IMR-90 (cell line): Measurements from ENCODE around the gene ABLIM3. TPM values are rescaled to one million over a fixed set of nuclear protein-coding genes. Genes with fewer than 3 reads are reported as not detected.

Experiments
- ATAC-seq: fragments of 200-7000 bp; cut with Tn5 transposase; 2 replicates; pipeline ENCODE4 v1.9.1; 2020; ENCODE audit warnings: low read depth, mild to moderate bottlenecking, moderate library complexity
- BruUV-seq: library from RNA; stranded (reverse); fragments of 400-500 nt; replicated peaks from 2 replicates; lab custom pipeline; 2021; lab: Mats Ljungman, UMichigan
- CTCF ChIA-PET: fragments of 300-600 bp; formaldehyde crosslinking; extraction: SDS; loops from one replicate; lab custom pipeline; 2021; ENCODE audit warnings: antibody characterized with exemption; lab: Yijun Ruan, JAX
- POLR2A ChIA-PET: fragments of 300-600 bp; sonication (Branson Sonifier 250); formaldehyde crosslinking; loops from one replicate; lab custom pipeline; 2022; ENCODE audit warnings: antibody characterized with exemption; ENCODE audit not compliant: unreplicated experiment; lab: Charles Lee
- DNase-seq: peaks from one replicate; pipeline ENCODE4 v3.0.0; 2013
- H2AFZ ChIP-seq: replicated peaks from 2 replicates; pipeline ENCODE3; 2013; ENCODE audit warnings: low read length, mild to moderate bottlenecking; ENCODE audit not compliant: poor library complexity
- H2AK5ac ChIP-seq: 2 replicates; pipeline ENCODE4 v1.6.1; 2013; ENCODE audit warnings: low read depth, low read length, inconsistent platforms
- H2AK9ac ChIP-seq: replicated peaks from 2 replicates; pipeline ENCODE3; 2013; ENCODE audit warnings: mild to moderate bottlenecking, low read depth, low read length, moderate library complexity; ENCODE audit not compliant: poor library complexity
- H2BK120ac ChIP-seq: 2 replicates; pipeline ENCODE4 v1.6.1; 2013; ENCODE audit warnings: low read depth, low read length, inconsistent platforms
- H2BK15ac ChIP-seq: 3 replicates; pipeline ENCODE4 v1.6.1; 2013; ENCODE audit warnings: low read depth, low read length, inconsistent platforms
- H2BK20ac ChIP-seq: 2 replicates; pipeline ENCODE4 v1.6.1; 2013; ENCODE audit warnings: low read depth, mild to moderate bottlenecking, inconsistent platforms, low read length, moderate library complexity
- H2BK5ac ChIP-seq: 2 replicates; pipeline ENCODE4 v1.6.1; 2013; ENCODE audit warnings: mild to moderate bottlenecking, low read depth, low read length, inconsistent platforms; ENCODE audit not compliant: poor library complexity, severe bottlenecking
- H3K14ac ChIP-seq: replicated peaks from 2 replicates; pipeline ENCODE4 v1.6.1; 2013; ENCODE audit warnings: low read depth, low read length, inconsistent platforms
- H3K18ac ChIP-seq: 2 replicates; pipeline ENCODE4 v1.6.1; 2013; ENCODE audit warnings: low read depth, low read length, control low read depth
- H3K23ac ChIP-seq: 2 replicates; pipeline ENCODE4 v1.6.1; 2013; ENCODE audit warnings: low read depth, low read length, inconsistent platforms
- H3K27ac ChIP-seq: 2 replicates; pipeline ENCODE4 v1.5.1; 2013; ENCODE audit warnings: mild to moderate bottlenecking, control low read depth, low read length; ENCODE audit not compliant: insufficient read depth
- H3K27me3 ChIP-seq: 2 replicates; pipeline ENCODE4 v1.6.1; 2013; ENCODE audit warnings: low read length; ENCODE audit not compliant: control insufficient read depth, insufficient read depth
- H3K36me3 ChIP-seq: 2 replicates; pipeline ENCODE4 v1.6.1; 2013; ENCODE audit warnings: low read length, mixed read lengths; ENCODE audit not compliant: control insufficient read depth, insufficient read depth
- H3K4ac ChIP-seq: 2 replicates; pipeline ENCODE4 v1.6.1; 2013; ENCODE audit warnings: low read depth, low read length, inconsistent platforms
- H3K4me1 ChIP-seq: 2 replicates; pipeline ENCODE4 v1.6.1; 2013; ENCODE audit warnings: low read length, mixed read lengths; ENCODE audit not compliant: control insufficient read depth, insufficient read depth
- H3K4me2 ChIP-seq: 2 replicates; pipeline ENCODE4 v1.6.1; 2013; ENCODE audit warnings: low read depth, mild to moderate bottlenecking, control low read depth, low read length, moderate library complexity
- H3K4me3 ChIP-seq: 2 replicates; pipeline ENCODE4 v1.5.1; 2013; ENCODE audit warnings: low read depth, mild to moderate bottlenecking, control low read depth, low read length, moderate library complexity; ENCODE audit not compliant: insufficient read depth
- H3K56ac ChIP-seq: 2 replicates; pipeline ENCODE4 v1.6.1; 2013; ENCODE audit warnings: low read length, inconsistent platforms; ENCODE audit not compliant: insufficient read depth; ENCODE audit errors: extremely low read depth
- H3K79me1 ChIP-seq, 2 experiments: 2 replicates each; pipeline ENCODE4 v1.6.1; 2013; ENCODE audit warnings: low read length in 2 of 2, inconsistent platforms in 1 of 2, low read depth in 1 of 2
- H3K9ac ChIP-seq: 2 replicates; pipeline ENCODE4 v1.6.1; 2013; ENCODE audit warnings: low read depth, low read length, control low read depth
- H3K9me1 ChIP-seq: 2 replicates; pipeline ENCODE4 v1.6.1; 2013; ENCODE audit warnings: low read length, inconsistent platforms; ENCODE audit not compliant: insufficient read depth
- H3K9me3 ChIP-seq: 2 replicates; pipeline ENCODE4 v1.6.1; 2013; ENCODE audit warnings: low read length; ENCODE audit not compliant: control insufficient read depth, insufficient read depth
- H4K20me1 ChIP-seq: 2 replicates; pipeline ENCODE4 v1.6.1; 2013; ENCODE audit warnings: low read length, inconsistent platforms; ENCODE audit not compliant: insufficient read depth
- H4K5ac ChIP-seq: 2 replicates; pipeline ENCODE4 v1.6.1; 2013; ENCODE audit warnings: mild to moderate bottlenecking, low read depth, low read length, control low read depth
- H4K8ac ChIP-seq, 2 experiments: 2 replicates each; pipeline ENCODE4 v1.6.1; 2013; ENCODE audit warnings: low read depth in 2 of 2, low read length in 2 of 2, control low read depth in 1 of 2, inconsistent platforms in 1 of 2
- H4K91ac ChIP-seq: 2 replicates; pipeline ENCODE4 v1.6.1; 2013; ENCODE audit warnings: low read depth, low read length, inconsistent platforms; ENCODE audit not compliant: insufficient read depth
- BHLHE40 ChIP-seq: fragments of 150-350 bp; IDR thresholded peaks from 2 replicates; pipeline ENCODE4 v1.6.1; 2016; ENCODE audit warnings: mild to moderate bottlenecking, low read depth, low read length
- CEBPB ChIP-seq: IDR thresholded peaks from 2 replicates; pipeline ENCODE4 v1.6.1; 2012; ENCODE audit warnings: low read depth, low read length, improper control_type of control experiment
- CHD1 ChIP-seq: IDR thresholded peaks from 2 replicates; pipeline ENCODE4 v1.6.1; 2012; ENCODE audit warnings: low read depth, low read length, improper control_type of control experiment
- FOS ChIP-seq: fragments of 150-350 bp; IDR thresholded peaks from 2 replicates; pipeline ENCODE4 v1.6.1; 2016; ENCODE audit warnings: low read depth, low read length
- MXI1 ChIP-seq: IDR thresholded peaks from 2 replicates; pipeline ENCODE4 v1.6.1; 2012; ENCODE audit warnings: low read depth, mild to moderate bottlenecking, low read length, moderate library complexity, borderline replicate concordance
- NFE2L2 ChIP-seq: fragments of 150-350 bp; IDR thresholded peaks from 2 replicates; pipeline ENCODE4 v1.6.1; 2016; ENCODE audit warnings: low read depth, mild to moderate bottlenecking, low read length
- POLR2A ChIP-seq: IDR thresholded peaks from 2 replicates; pipeline ENCODE4 v1.6.1; 2012; ENCODE audit warnings: mild to moderate bottlenecking, low read depth, low read length
- SMC3 ChIP-seq: fragments of 150-350 bp; IDR thresholded peaks from 2 replicates; pipeline ENCODE4 v1.6.1; 2016; ENCODE audit warnings: low read depth, mild to moderate bottlenecking, antibody characterized with exemption, low read length, moderate library complexity
- WGBS, 2 experiments: methylation state at CpG; one replicate each; pipeline versions ENCODE4 v1.1.5 to v1.1.7; 2013; ENCODE audit warnings: missing lambda C conversion rate in 2 of 2; ENCODE audit not compliant: insufficient read length in 1 of 2; ENCODE audit errors: extremely low coverage in 2 of 2; 5-methylcytosine and 5-hydroxymethylcytosine counted together
- dilution Hi-C: fragments of 300-500 bp; cut with HindIII; formaldehyde crosslinking; loops from one replicate; pipeline ENCODE4 v1.14.3; 2018; ENCODE audit warnings: low sequenced_read_pairs; ENCODE audit not compliant: unreplicated experiment
- in situ Hi-C: fragments of 300-500 bp; cut with MboI; formaldehyde crosslinking; loops from 3 replicates; pipeline ENCODE4 v1.14.3; 2019; ENCODE audit warnings: low sequenced_read_pairs, inconsistent platforms, mixed read lengths
- intact Hi-C: fragments of 100-400 bp; cut with micrococcal nuclease; formaldehyde crosslinking; loops from 2 replicates; pipeline ENCODE4 v1.10.0; 2022
- polyA plus RNA-seq, 3 experiments: library from polyadenylated mRNA; depleted of rRNA; stranded (reverse); fragments of >200 nt; gene quantifications; 2 replicates each; pipeline ENCODE4 v1.2.3, GENCODE V29; 2012; ENCODE audit warnings: low replicate concordance in 1 of 3
- total RNA-seq: library from RNA; depleted of rRNA; stranded (reverse); fragments of >200 nt; gene quantifications from 2 replicates; pipeline ENCODE4 v1.2.3, GENCODE V29; 2012
- TF ChIP-seq, protein P1 (sequence below): fragments of 150-350 bp; IDR thresholded peaks from 2 replicates; pipeline ENCODE4 v1.6.1; 2017; ENCODE audit warnings: mild to moderate bottlenecking, antibody characterized with exemption, low read length, low read depth
- TF ChIP-seq, protein P2 (sequence below): fragments of 150-350 bp; IDR thresholded peaks from 2 replicates; pipeline ENCODE4 v1.6.1; 2016; ENCODE audit warnings: low read depth, mild to moderate bottlenecking, low read length, moderate library complexity, borderline replicate concordance

ABLIM3 gene
- total and polyA plus RNA-seq, 2 of the 4 experiments (the other 2 are of a cell fraction) = 33.3 to 69.9 TPM

- Histone ChIP-seq H2BK15ac (peak overlapping the region; percentile 91), H4K8ac (peak overlapping the region; percentile 74 to 77), H4K5ac (peak overlapping the region; percentile 13), H3K18ac (peak overlapping the region; percentile 3), H3K9me1 (peaks cover 17% of the 10 kb centered on the region), H4K20me1 (no peaks in the 10 kb centered on the region), H2BK20ac (peak overlapping the region; percentile 96), H3K23ac (peak overlapping the region; percentile 82), H3K56ac (peak overlapping the region; percentile 44; the same call in 1 of the 2 replicates), H3K4me2 (no peak overlapping the region), H3K9me3 (no peaks in the 10 kb centered on the region), H4K91ac (peak overlapping the region; percentile 94), H3K4me3 (no peak overlapping the region), H3K36me3 (no peaks in the 10 kb centered on the region), H3K14ac (peak overlapping the region; percentile 94), H3K79me1 (peaks cover 0 to 6% of the 10 kb centered on the region in 2 experiments; a peak in 1 of 4 replicates), H2BK5ac (peak overlapping the region; percentile 86), H2AK5ac (peak overlapping the region; percentile 39), H3K9ac (no peak overlapping the region), H3K4ac (peak overlapping the region; percentile 87), H3K27ac (peak overlapping the region; percentile 55), H2AFZ (peak overlapping the region; percentile 24), H3K27me3 (no peaks in the 10 kb centered on the region), H3K4me1 (peaks cover 18% of the 10 kb centered on the region), H2BK120ac (peak overlapping the region; percentile 97), H2AK9ac (no peak overlapping the region)
- ChIA-PET POLR2A (interaction anchor here (0.6 kb wide), 1 partner anchor 9 kb away, joined by 3 read pairs; no protein-coding TSS in a partner anchor), CTCF (interaction anchor here (0.6 to 1.5 kb wide), 4 partner anchors 9 to 393 kb away, joined by 3 to 8 read pairs (median 5); no protein-coding TSS in a partner anchor)
- ATAC-seq (peak; percentile 89), DNase-seq (peak; percentile 92)
- BruUV-seq = no TSS peak
- TF ChIP-seq SMC3 = 0 out of 2 replicates have a peak, but pooled peaks have one; percentile 1
- peak; percentile 33; the same call in 1 of the 2 replicates for TF ChIP-seq NFE2L2
- TF ChIP-seq CEBPB = no peak
- TF ChIP-seq MXI1 = no peak
- TF ChIP-seq, protein P1, sequence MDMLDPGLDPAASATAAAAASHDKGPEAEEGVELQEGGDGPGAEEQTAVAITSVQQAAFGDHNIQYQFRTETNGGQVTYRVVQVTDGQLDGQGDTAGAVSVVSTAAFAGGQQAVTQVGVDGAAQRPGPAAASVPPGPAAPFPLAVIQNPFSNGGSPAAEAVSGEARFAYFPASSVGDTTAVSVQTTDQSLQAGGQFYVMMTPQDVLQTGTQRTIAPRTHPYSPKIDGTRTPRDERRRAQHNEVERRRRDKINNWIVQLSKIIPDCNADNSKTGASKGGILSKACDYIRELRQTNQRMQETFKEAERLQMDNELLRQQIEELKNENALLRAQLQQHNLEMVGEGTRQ = no peak
- TF ChIP-seq BHLHE40 = 0 out of 2 replicates have a peak, but pooled peaks have one; percentile 10
- TF ChIP-seq FOS = peak; percentile 98
- TF ChIP-seq CHD1 = no peak
- TF ChIP-seq, protein P2, sequence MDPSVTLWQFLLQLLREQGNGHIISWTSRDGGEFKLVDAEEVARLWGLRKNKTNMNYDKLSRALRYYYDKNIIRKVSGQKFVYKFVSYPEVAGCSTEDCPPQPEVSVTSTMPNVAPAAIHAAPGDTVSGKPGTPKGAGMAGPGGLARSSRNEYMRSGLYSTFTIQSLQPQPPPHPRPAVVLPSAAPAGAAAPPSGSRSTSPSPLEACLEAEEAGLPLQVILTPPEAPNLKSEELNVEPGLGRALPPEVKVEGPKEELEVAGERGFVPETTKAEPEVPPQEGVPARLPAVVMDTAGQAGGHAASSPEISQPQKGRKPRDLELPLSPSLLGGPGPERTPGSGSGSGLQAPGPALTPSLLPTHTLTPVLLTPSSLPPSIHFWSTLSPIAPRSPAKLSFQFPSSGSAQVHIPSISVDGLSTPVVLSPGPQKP = no peak
- TF ChIP-seq POLR2A = 0 out of 2 replicates have a peak, but pooled peaks have one; percentile 20
- in situ Hi-C loops (no loop called here), intact Hi-C loops (loop anchor here (5.0 kb wide), 1 partner anchor 133 kb away; no protein-coding TSS in a partner anchor), dilution Hi-C loops (no loop called here)
- 46% methylated on average over 5 of the region's 11 CpGs; no CpG with 5 or more reads in 1 of the 2 experiments for WGBS, 2 experiments
Measured at GRCh38 chr5:149133795-149134777, 7.2 kb upstream of the ABLIM3 start.
